Gastroesophageal sphincter (tissue), 4 donors: ENCODE results near the gene EME2. TPM values are rescaled to one million over a fixed set of nuclear protein-coding genes. Genes with fewer than 3 reads are reported as not detected.

Source experiments
- ATAC-seq: fragments of 150-250 bp; one replicate; pipeline ENCODE4 v1.9.1; 2016; ENCODE audit warnings: mild to moderate bottlenecking, moderate library complexity
- H3K27ac ChIP-seq, 4 donors: fragments of 200-600 bp; sonication (generic) in 3 of 4; 1 replicate in 3 of 4; 2 replicates in 1 of 4; pipeline ENCODE4 v1.5.1; 2016 to 2019
- H3K27me3 ChIP-seq: fragments of 200-600 bp; sonication (generic); one replicate; pipeline ENCODE4 v1.5.1; 2019
- H3K36me3 ChIP-seq, 2 donors: fragments of 200-600 bp; sonication (generic); one replicate each; pipeline ENCODE4 v1.5.1; 2019; ENCODE audit warnings: control low read depth in 1 of 2
- H3K4me1 ChIP-seq, 3 donors: fragments of 200-600 bp; sonication (generic); 1 replicate in 2 of 3; 2 replicates in 1 of 3; pipeline ENCODE4 v1.5.1; 2016 to 2019; ENCODE audit warnings: control low read depth in 2 of 3
- H3K4me3 ChIP-seq, 2 donors: fragments of 200-600 bp; sonication (generic); one replicate each; pipeline ENCODE4 v1.5.1; 2019; ENCODE audit warnings: mild to moderate bottlenecking in 1 of 2, moderate library complexity in 1 of 2
- H3K9me3 ChIP-seq, 3 donors: fragments of 200-600 bp; sonication (generic); one replicate each; pipeline ENCODE4 v1.5.1; 2017 to 2019; ENCODE audit warnings: control low read depth in 2 of 3
- CTCF ChIP-seq, 4 experiments: fragments of 200-600 bp in 2 of 4; fragments of 450-650 bp in 2 of 4; sonication (generic) in 1 of 4; IDR thresholded peaks; one replicate each; pipeline ENCODE4 v1.5.1; 2017 to 2019; ENCODE audit warnings: antibody characterized with exemption in 4 of 4, mild to moderate bottlenecking in 2 of 4, moderate library complexity in 2 of 4
- EP300 ChIP-seq: sonication (generic); formaldehyde crosslinking; IDR thresholded peaks from one replicate; pipeline ENCODE4 v1.6.1; 2017; ENCODE audit warnings: antibody characterized with exemption, mild to moderate bottlenecking
- POLR2A ChIP-seq, 2 donors: fragments of 450-650 bp; IDR thresholded peaks; one replicate each; pipeline ENCODE4 v1.6.1; 2017; ENCODE audit warnings: antibody characterized with exemption in 2 of 2, mild to moderate bottlenecking in 2 of 2, moderate library complexity in 1 of 2
- POLR2AphosphoS5 ChIP-seq: sonication (generic); formaldehyde crosslinking; IDR thresholded peaks from one replicate; pipeline ENCODE4 v1.6.1; 2017; ENCODE audit warnings: antibody characterized with exemption
- WGBS, 2 donors: methylation state at CpG; one replicate each; pipeline ENCODE4 v1.1.5; 2018; ENCODE audit warnings: low coverage in 1 of 2; 5-methylcytosine and 5-hydroxymethylcytosine counted together
- total RNA-seq, 4 donors: library from RNA; depleted of rRNA; stranded (reverse); fragments of >200 nt; gene quantifications; one replicate each; pipeline ENCODE4 v1.1.0, GENCODE V29; 2016

The EME2 gene
- total RNA-seq, 4 donors from 2014 or later = 4.6 to 20.4 (median 7.7) TPM

DNA sequence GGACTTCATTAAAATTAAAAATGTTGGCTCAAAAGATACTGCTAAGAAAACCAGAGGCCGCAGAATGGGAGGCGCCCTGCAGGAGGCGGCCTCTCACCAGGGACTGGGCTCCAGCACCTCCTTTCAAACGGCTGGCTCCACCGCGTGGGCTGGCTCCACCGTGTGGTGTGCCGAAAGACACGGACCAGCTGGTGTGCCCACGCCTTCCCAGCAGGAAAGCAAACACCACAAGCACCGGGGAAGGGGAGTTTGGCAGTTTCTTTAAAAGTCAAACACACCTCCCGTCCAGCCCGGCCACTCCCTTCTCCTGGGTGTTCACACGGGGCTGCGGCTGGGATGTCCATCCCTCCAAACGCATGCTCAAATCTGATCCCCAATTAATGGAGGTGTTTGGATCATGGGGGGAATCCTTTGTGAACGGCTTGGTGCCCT lies 40.1 kb downstream of the EME2 start:
- H3K4me1 ChIP-seq = peaks cover 0 to 10% (median 0%) of the 10 kb centered on the region in 3 donors
- peak; percentile 85 for ATAC-seq
- TF ChIP-seq POLR2A (IDR thresholded peaks at IDR 0.05) = no peak
- TF ChIP-seq POLR2AphosphoS5 = peak; percentile 45
- TF ChIP-seq EP300 = no peak
- TF ChIP-seq CTCF (IDR thresholded peaks at IDR 0.05) = peak in 3 of 4 experiments; percentile 39 to 69 (median 48)
- no peaks in the 10 kb centered on the region for H3K9me3 ChIP-seq
- peaks cover 0 to 82% of the 10 kb centered on the region in 2 donors for H3K36me3 ChIP-seq
- WGBS, 2 donors = 18 to 38% methylated on average over 7 to 8 of the region's 17 CpGs
- H3K4me3 ChIP-seq = no peak overlapping the region
- no peaks in the 10 kb centered on the region for H3K27me3 ChIP-seq
- peak overlapping the region in 1 of 4 donors; percentile 28 for H3K27ac ChIP-seq

DNA sequence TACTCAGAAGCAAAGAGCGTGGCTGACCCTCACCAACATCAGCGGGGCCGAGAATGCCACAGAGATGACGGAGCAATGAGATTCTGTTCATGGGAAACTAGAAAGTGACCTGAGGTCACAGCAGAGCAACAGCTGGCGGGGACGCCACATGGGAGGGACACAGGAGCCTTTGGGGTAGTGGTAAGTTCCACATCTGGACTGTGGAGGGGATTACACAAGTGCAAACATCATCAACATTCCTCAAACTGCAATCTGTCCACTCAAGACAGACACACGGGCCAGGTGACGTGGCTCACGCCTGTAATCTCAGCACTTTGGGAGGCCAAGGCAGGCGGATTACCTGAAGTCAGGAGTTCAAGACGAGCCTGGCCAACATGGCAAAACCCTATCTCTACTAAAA lies 42.9 kb downstream of the EME2 start:
- peaks cover 0 to 82% of the 10 kb centered on the region in 2 donors for H3K36me3 ChIP-seq
- H3K27ac ChIP-seq = no peak overlapping the region
- 89 to 93% methylated on average over 3 to 7 of the region's 11 CpGs for WGBS, 2 donors
- TF ChIP-seq CTCF (IDR thresholded peaks at IDR 0.05) = no peak
- TF ChIP-seq POLR2AphosphoS5 = no peak
- no peak for TF ChIP-seq POLR2A (IDR thresholded peaks at IDR 0.05)
- TF ChIP-seq EP300 = no peak
- H3K27me3 ChIP-seq = no peaks in the 10 kb centered on the region
- no peaks in the 10 kb centered on the region for H3K9me3 ChIP-seq
- H3K4me3 ChIP-seq = no peak overlapping the region
- peaks cover 0 to 10% (median 0%) of the 10 kb centered on the region in 3 donors for H3K4me1 ChIP-seq
- ATAC-seq = no peak

- H3K36me3 ChIP-seq = peaks cover 0 to 88% of the 10 kb centered on the region in 2 donors
- 88 to 89% methylated on average over 3 to 16 of the region's 40 CpGs for WGBS, 2 donors
- H3K9me3 ChIP-seq = no peaks in the 10 kb centered on the region
- ATAC-seq = no peak
- peaks cover 0 to 10% (median 0%) of the 10 kb centered on the region in 3 donors for H3K4me1 ChIP-seq
- H3K27me3 ChIP-seq = no peaks in the 10 kb centered on the region
- H3K27ac ChIP-seq = no peak overlapping the region
- H3K4me3 ChIP-seq = no peak overlapping the region
- TF ChIP-seq EP300 = no peak
- TF ChIP-seq POLR2AphosphoS5 = no peak
- no peak for TF ChIP-seq POLR2A (IDR thresholded peaks at IDR 0.05)
- TF ChIP-seq CTCF (IDR thresholded peaks at IDR 0.05) = no peak
Observed at GRCh38 chr16:1816396-1817275, 44.0 kb downstream of the EME2 start.

- H3K27me3 ChIP-seq = no peaks in the 10 kb centered on the region
- H3K36me3 ChIP-seq = peaks cover 0 to 94% of the 10 kb centered on the region in 2 donors
- H3K4me1 ChIP-seq = peaks cover 0 to 14% (median 0%) of the 10 kb centered on the region in 3 donors
- ATAC-seq = no peak
- no peak overlapping the region for H3K27ac ChIP-seq
- TF ChIP-seq POLR2AphosphoS5 = no peak
- TF ChIP-seq CTCF (IDR thresholded peaks at IDR 0.05) = no peak
- no peak for TF ChIP-seq EP300
- no peak for TF ChIP-seq POLR2A (IDR thresholded peaks at IDR 0.05)
- H3K9me3 ChIP-seq = no peaks in the 10 kb centered on the region
- WGBS, 2 donors = 91% methylated on average over 7 of the region's 9 CpGs; no CpG with 5 or more reads in 1 of the 2 donors
- H3K4me3 ChIP-seq = no peak overlapping the region
Observed at GRCh38 chr16:1817276-1817589, 44.6 kb downstream of the EME2 start.

GRCh38 chr16:1817716-1818115 lies 45.1 kb downstream of the EME2 start:
- peak; percentile 15 for ATAC-seq

More at GRCh38 chr16:1817716-1818115, 45.1 kb downstream of the EME2 start:
- Histone ChIP-seq H3K27ac (no peak overlapping the region), H3K4me1 (peaks cover 0 to 15% (median 0%) of the 10 kb centered on the region in 3 donors), H3K36me3 (peaks cover 0 to 97% of the 10 kb centered on the region in 2 donors), H3K9me3 (no peaks in the 10 kb centered on the region), H3K4me3 (no peak overlapping the region), H3K27me3 (no peaks in the 10 kb centered on the region)
- WGBS, 2 donors = 90% methylated on average over 6 of the region's 17 CpGs; no CpG with 5 or more reads in 1 of the 2 donors
- TF ChIP-seq POLR2A (IDR thresholded peaks at IDR 0.05) = no peak
